Fibroblast of upper back skin (primary cell): ENCODE results near the gene NUFIP2.
"Not testable (repeated sequence)": the region's sequence is repeated elsewhere in the genome, so short reads cannot be mapped to it uniquely, and the experiment has no call there.

Source experiments
- DNase-seq: peaks from one replicate; pipeline ENCODE4 v3.0.0-alpha.2; 2013

Gene NUFIP2

GRCh38 chr17:29279397-29280070 lies 14.4 kb downstream of the NUFIP2 start:
- no peak for DNase-seq

- DNase-seq = no peak
Observed at GRCh38 chr17:29278692-29279091, 15.3 kb downstream of the NUFIP2 start.

- no peak for DNase-seq
Observed at GRCh38 chr17:29273924-29274323, 20.0 kb downstream of the NUFIP2 start.

- not testable (repeated sequence) for DNase-seq
Observed at GRCh38 chr17:29271980-29272379, 22.0 kb downstream of the NUFIP2 start.

GRCh38 chr17:29263916-29264315 lies 30.0 kb downstream of the NUFIP2 start:
- DNase-seq = no peak

GRCh38 chr17:29257756-29258155 lies 36.2 kb downstream of the NUFIP2 start:
- peak; percentile 35 for DNase-seq

GRCh38 chr17:29256735-29257466 lies 37.0 kb downstream of the NUFIP2 start:
- DNase-seq = peak; percentile 32

- DNase-seq = no peak
Observed at GRCh38 chr17:29255926-29256522, 37.9 kb downstream of the NUFIP2 start.

GRCh38 chr17:29253037-29253436 lies 40.9 kb downstream of the NUFIP2 start:
- no peak for DNase-seq

- DNase-seq = peak; percentile 57
Observed at GRCh38 chr17:29252101-29252791, 41.7 kb downstream of the NUFIP2 start.

- DNase-seq = no peak
Observed at GRCh38 chr17:29251184-29251583, 42.8 kb downstream of the NUFIP2 start.

- DNase-seq = peak; percentile 92
Observed at GRCh38 chr17:29250666-29251065, 43.3 kb downstream of the NUFIP2 start.

- DNase-seq = no peak
Observed at GRCh38 chr17:29248845-29249244, 45.1 kb downstream of the NUFIP2 start.

- no peak for DNase-seq
Observed at GRCh38 chr17:29247219-29247618, 46.7 kb downstream of the NUFIP2 start.

- DNase-seq = no peak
Observed at GRCh38 chr17:29246628-29247027, 47.3 kb downstream of the NUFIP2 start, which contains the start of gene CRYBA1. TSS of gene CRYBA1 (plus strand) at chr17:29246859. CDS start at chr17:29246864, 5 bp downstream.

- DNase-seq = no peak
Observed at GRCh38 chr17:29245401-29245800, 48.5 kb downstream of the NUFIP2 start.

- DNase-seq = peak; percentile 50
Observed at GRCh38 chr17:29243792-29244191, 50.2 kb downstream of the NUFIP2 start.

GRCh38 chr17:29242790-29243189 lies 51.2 kb downstream of the NUFIP2 start:
- DNase-seq = no peak

GRCh38 chr17:29242051-29242450 lies 51.9 kb downstream of the NUFIP2 start:
- no peak for DNase-seq

GRCh38 chr17:29240968-29241963 lies 52.7 kb downstream of the NUFIP2 start:
- peak; percentile 97 for DNase-seq

GRCh38 chr17:29240477-29240876 lies 53.5 kb downstream of the NUFIP2 start:
- no peak for DNase-seq
